Measurements from ENCODE around the gene APP.
"Not testable (repeated sequence)": the region's sequence is repeated elsewhere in the genome, so short reads cannot be mapped to it uniquely, and the experiment has no call there.

DNA sequence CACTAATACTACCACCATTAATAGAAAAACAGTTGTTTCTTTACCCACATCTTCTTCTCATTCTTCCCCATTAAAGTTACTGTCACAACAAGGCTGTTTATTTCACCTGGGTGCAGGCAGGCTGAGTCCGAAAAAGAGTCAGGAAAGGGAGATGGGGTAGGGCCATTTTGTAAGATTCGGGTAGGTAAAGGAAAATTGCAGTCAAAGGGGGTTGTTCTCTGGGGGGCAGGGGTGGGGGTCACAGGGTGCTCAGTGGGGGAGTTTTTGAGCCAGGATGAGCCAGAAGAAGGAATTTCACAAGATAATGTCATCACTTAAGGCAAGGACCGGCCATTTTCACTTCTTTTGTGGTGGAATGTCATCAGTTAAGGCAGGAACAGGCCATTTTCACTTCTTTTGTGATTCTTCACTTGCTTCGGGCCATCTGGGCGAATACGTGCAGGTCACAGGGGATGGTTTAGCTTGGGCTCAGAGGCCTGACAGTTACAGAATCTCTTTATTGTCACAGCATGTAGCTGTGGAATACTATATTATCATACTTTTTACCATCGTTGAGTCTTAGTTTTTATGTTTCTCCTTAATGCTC lies 89.3 kb downstream of the APP start:
- TF ChIP-seq CTCF, EZH2 (IDR thresholded peaks at IDR 0.05): not testable (repeated sequence)

Data from neural progenitor cell (in vitro differentiated cells).